ENCODE measurements around the gene XAB2.
A peak's percentile ranks its signal among the peaks of the same experiment; 100 is the strongest.

The XAB2 gene

GRCh38 chr19:7628589-7629311 is 595 bp downstream of the XAB2 start:
- Histone ChIP-seq H3K36me3 (ENCODE audit: control insufficient read depth, low read length) (peaks cover 28% of the 10 kb centered on the region), H3K27ac (ENCODE audit: low read depth, low read length) (no peak overlapping the region), H3F3A (ENCODE audit: control insufficient read depth, insufficient read depth) (no peaks in the 10 kb centered on the region), H3K4me3 (ENCODE audit: low read length) (peak overlapping the region; percentile 91), H3K4me1 (ENCODE audit: control insufficient read depth, low read length) (peaks cover 21% of the 10 kb centered on the region), H3K9me2 (replicated peaks; ENCODE audit: control insufficient read depth, low read length) (no peaks in the 10 kb centered on the region), H3K9me3 (ENCODE audit: control insufficient read depth, insufficient read depth, low read length) (no peaks in the 10 kb centered on the region), H3K27me3 (ENCODE audit: control insufficient read depth, low read length) (no peaks in the 10 kb centered on the region), H3K79me2 (ENCODE audit: control insufficient read depth, low read length) (peaks cover 60% of the 10 kb centered on the region), H4K20me1 (ENCODE audit: control insufficient read depth, insufficient read depth, low read depth, low read length) (no peaks in the 10 kb centered on the region), H3K4me2 (ENCODE audit: low read length) (peak overlapping the region; percentile 90)
- no peak for TF ChIP-seq CTCF (IDR thresholded peaks at IDR 0.05; ENCODE audit: low read depth, low read length, poor library complexity, severe bottlenecking)
- TF ChIP-seq EZH2phosphoT487 (IDR thresholded peaks at IDR 0.05; ENCODE audit: borderline replicate concordance, low read length) = no peak

- Histone ChIP-seq H3K4me2 (ENCODE audit: low read length) (no peak overlapping the region), H3K79me2 (ENCODE audit: control insufficient read depth, low read length) (peaks cover 60% of the 10 kb centered on the region), H3K4me1 (ENCODE audit: control insufficient read depth, low read length) (peaks cover 21% of the 10 kb centered on the region), H3K27ac (ENCODE audit: low read depth, low read length) (no peak overlapping the region), H3K9me3 (ENCODE audit: control insufficient read depth, insufficient read depth, low read length) (no peaks in the 10 kb centered on the region), H3K36me3 (ENCODE audit: control insufficient read depth, low read length) (peaks cover 39% of the 10 kb centered on the region), H3K9me2 (replicated peaks; ENCODE audit: control insufficient read depth, low read length) (no peaks in the 10 kb centered on the region), H3F3A (ENCODE audit: control insufficient read depth, insufficient read depth) (no peaks in the 10 kb centered on the region), H4K20me1 (ENCODE audit: control insufficient read depth, insufficient read depth, low read depth, low read length) (no peaks in the 10 kb centered on the region), H3K4me3 (ENCODE audit: low read length) (no peak overlapping the region), H3K27me3 (ENCODE audit: control insufficient read depth, low read length) (no peaks in the 10 kb centered on the region)
- TF ChIP-seq CTCF (IDR thresholded peaks at IDR 0.05; ENCODE audit: low read depth, low read length, poor library complexity, severe bottlenecking) = no peak
- TF ChIP-seq EZH2phosphoT487 (IDR thresholded peaks at IDR 0.05; ENCODE audit: borderline replicate concordance, low read length) = no peak
Observed at GRCh38 chr19:7627166-7627565, 2.2 kb downstream of the XAB2 start.

- TF ChIP-seq CTCF (IDR thresholded peaks at IDR 0.05; ENCODE audit: low read depth, low read length, poor library complexity, severe bottlenecking) (no peak), EZH2phosphoT487 (IDR thresholded peaks at IDR 0.05; ENCODE audit: borderline replicate concordance, low read length) (no peak)
- H3K9me2 ChIP-seq (replicated peaks; ENCODE audit: control insufficient read depth, low read length) = no peaks in the 10 kb centered on the region
- no peaks in the 10 kb centered on the region for H3K9me3 ChIP-seq (ENCODE audit: control insufficient read depth, insufficient read depth, low read length)
- H3K27ac ChIP-seq (ENCODE audit: low read depth, low read length) = no peak overlapping the region
- H3K4me1 ChIP-seq (ENCODE audit: control insufficient read depth, low read length) = peaks cover 18% of the 10 kb centered on the region
- peaks cover 48% of the 10 kb centered on the region for H3K79me2 ChIP-seq (ENCODE audit: control insufficient read depth, low read length)
- H3K27me3 ChIP-seq (ENCODE audit: control insufficient read depth, low read length) = no peaks in the 10 kb centered on the region
- no peak overlapping the region for H3K4me2 ChIP-seq (ENCODE audit: low read length)
- H3K36me3 ChIP-seq (ENCODE audit: control insufficient read depth, low read length) = peaks cover 48% of the 10 kb centered on the region
- H3K4me3 ChIP-seq (ENCODE audit: low read length) = no peak overlapping the region
- no peaks in the 10 kb centered on the region for H3F3A ChIP-seq (ENCODE audit: control insufficient read depth, insufficient read depth)
- H4K20me1 ChIP-seq (ENCODE audit: control insufficient read depth, insufficient read depth, low read depth, low read length) = no peaks in the 10 kb centered on the region
Observed at GRCh38 chr19:7625763-7626372, 3.5 kb downstream of the XAB2 start.

Data from DOHH2 (cell line).